HEK293 (cell line): ENCODE results near the gene CCHCR1.

Experiments used
- GLI4 ChIP-seq: fragments of 450-650 bp; formaldehyde crosslinking; IDR thresholded peaks from 2 replicates; pipeline ENCODE4 v1.5.1; 2016; ENCODE audit warnings: missing biosample characterization, missing genetic modification characterization
- IKZF3 ChIP-seq: fragments of 450-650 bp; IDR thresholded peaks from 2 replicates; pipeline ENCODE4 v1.5.0; 2018; ENCODE audit warnings: missing biosample characterization, mild to moderate bottlenecking, missing genetic modification characterization, moderate library complexity
- SP2 ChIP-seq: fragments of 450-650 bp; formaldehyde crosslinking; IDR thresholded peaks from 2 replicates; pipeline ENCODE4 v1.5.1; 2016; ENCODE audit warnings: missing biosample characterization, missing genetic modification characterization
- TCF7L2 ChIP-seq: IDR thresholded peaks from 2 replicates; pipeline ENCODE4 v1.6.1; 2011; ENCODE audit warnings: low read depth, mild to moderate bottlenecking, inconsistent platforms, low read length, moderate library complexity, borderline replicate concordance
- ZIC2 ChIP-seq: fragments of 450-650 bp; formaldehyde crosslinking; IDR thresholded peaks from 2 replicates; pipeline ENCODE4 v1.5.1; 2016; ENCODE audit warnings: missing biosample characterization, missing genetic modification characterization
- ZNF416 ChIP-seq: fragments of 450-650 bp; formaldehyde crosslinking; IDR thresholded peaks from 2 replicates; pipeline ENCODE4 v1.5.1; 2016; ENCODE audit warnings: missing biosample characterization, missing genetic modification characterization
- ZNF423 ChIP-seq: fragments of 450-650 bp; formaldehyde crosslinking; IDR thresholded peaks from 2 replicates; pipeline ENCODE4 v1.5.1; 2016; ENCODE audit warnings: missing biosample characterization, missing genetic modification characterization
- ZNF621 ChIP-seq: fragments of 450-650 bp; formaldehyde crosslinking; IDR thresholded peaks from 2 replicates; pipeline ENCODE4 v1.5.1; 2017; ENCODE audit warnings: missing biosample characterization, missing genetic modification characterization
- ZNF792 ChIP-seq: fragments of 450-650 bp; formaldehyde crosslinking; IDR thresholded peaks from 2 replicates; pipeline ENCODE4 v1.5.1; 2016; ENCODE audit warnings: missing biosample characterization, missing genetic modification characterization
- TF ChIP-seq, protein P1 (sequence below): fragments of 450-650 bp; formaldehyde crosslinking; IDR thresholded peaks from 2 replicates; pipeline ENCODE4 v1.5.1; 2016; ENCODE audit warnings: missing biosample characterization, missing genetic modification characterization
- TF ChIP-seq, protein P2 (sequence below): fragments of 450-650 bp; formaldehyde crosslinking; IDR thresholded peaks from 2 replicates; pipeline ENCODE4 v1.5.1; 2016; ENCODE audit warnings: missing biosample characterization, missing genetic modification characterization
- TF ChIP-seq, protein P3 (sequence below): fragments of 450-650 bp; formaldehyde crosslinking; IDR thresholded peaks from 2 replicates; pipeline ENCODE4 v1.5.1; 2016; ENCODE audit warnings: missing biosample characterization, missing genetic modification characterization
- TF ChIP-seq, protein P4 (sequence below): fragments of 450-650 bp; formaldehyde crosslinking; IDR thresholded peaks from 2 replicates; pipeline ENCODE4 v1.5.1; 2017; ENCODE audit warnings: missing biosample characterization, missing genetic modification characterization
- TF ChIP-seq, protein P5 (sequence below): sonication (generic); formaldehyde crosslinking; IDR thresholded peaks from 2 replicates; pipeline ENCODE4 v1.8.1; 2022; ENCODE audit warnings: mild to moderate bottlenecking, moderate library complexity, missing genetic modification reagents

DNA sequence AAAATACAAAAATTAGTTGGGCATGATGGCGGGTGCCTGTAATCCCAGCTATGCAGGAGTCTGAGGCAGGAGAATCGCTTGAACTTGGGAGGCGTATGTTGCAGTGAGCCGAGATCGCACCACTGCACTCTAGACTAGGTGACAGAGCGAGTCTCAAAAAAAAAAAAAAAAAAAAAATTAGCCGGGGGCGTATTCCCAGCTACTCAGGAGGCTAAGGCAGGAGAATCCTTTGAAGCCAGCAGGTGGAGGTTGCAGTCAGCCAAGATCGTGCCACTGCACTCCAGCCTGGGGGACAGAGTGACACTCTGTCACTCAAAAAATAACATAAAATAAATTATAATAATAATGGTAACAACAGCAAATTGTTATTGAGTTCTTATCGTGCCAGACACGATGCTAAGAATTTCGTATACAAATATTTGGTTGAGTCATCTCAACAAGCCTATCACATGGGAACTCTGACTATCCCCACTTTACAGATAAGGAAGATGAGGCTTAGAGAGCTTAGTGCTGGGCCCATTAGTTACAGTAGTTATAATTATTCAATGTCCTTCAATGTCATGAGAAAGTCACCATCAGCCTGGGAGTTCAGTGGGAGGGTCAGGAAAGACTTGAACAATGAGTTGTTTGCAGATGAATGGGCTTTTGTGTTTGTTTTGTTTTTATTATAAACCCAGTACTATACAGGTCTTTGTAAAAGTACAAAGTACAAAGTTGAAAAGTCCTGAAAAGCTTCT is 64.7 kb downstream of the CCHCR1 start:
- no peak for TF ChIP-seq ZNF416 (tag by site-specific recombination)
- TF ChIP-seq, protein P1, sequence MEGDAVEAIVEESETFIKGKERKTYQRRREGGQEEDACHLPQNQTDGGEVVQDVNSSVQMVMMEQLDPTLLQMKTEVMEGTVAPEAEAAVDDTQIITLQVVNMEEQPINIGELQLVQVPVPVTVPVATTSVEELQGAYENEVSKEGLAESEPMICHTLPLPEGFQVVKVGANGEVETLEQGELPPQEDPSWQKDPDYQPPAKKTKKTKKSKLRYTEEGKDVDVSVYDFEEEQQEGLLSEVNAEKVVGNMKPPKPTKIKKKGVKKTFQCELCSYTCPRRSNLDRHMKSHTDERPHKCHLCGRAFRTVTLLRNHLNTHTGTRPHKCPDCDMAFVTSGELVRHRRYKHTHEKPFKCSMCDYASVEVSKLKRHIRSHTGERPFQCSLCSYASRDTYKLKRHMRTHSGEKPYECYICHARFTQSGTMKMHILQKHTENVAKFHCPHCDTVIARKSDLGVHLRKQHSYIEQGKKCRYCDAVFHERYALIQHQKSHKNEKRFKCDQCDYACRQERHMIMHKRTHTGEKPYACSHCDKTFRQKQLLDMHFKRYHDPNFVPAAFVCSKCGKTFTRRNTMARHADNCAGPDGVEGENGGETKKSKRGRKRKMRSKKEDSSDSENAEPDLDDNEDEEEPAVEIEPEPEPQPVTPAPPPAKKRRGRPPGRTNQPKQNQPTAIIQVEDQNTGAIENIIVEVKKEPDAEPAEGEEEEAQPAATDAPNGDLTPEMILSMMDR: no peak
- TF ChIP-seq ZNF792 (tag by site-specific recombination): no peak
- no peak for TF ChIP-seq ZIC2 (tag by site-specific recombination)
- no peak for TF ChIP-seq GLI4
- TF ChIP-seq, protein P2, sequence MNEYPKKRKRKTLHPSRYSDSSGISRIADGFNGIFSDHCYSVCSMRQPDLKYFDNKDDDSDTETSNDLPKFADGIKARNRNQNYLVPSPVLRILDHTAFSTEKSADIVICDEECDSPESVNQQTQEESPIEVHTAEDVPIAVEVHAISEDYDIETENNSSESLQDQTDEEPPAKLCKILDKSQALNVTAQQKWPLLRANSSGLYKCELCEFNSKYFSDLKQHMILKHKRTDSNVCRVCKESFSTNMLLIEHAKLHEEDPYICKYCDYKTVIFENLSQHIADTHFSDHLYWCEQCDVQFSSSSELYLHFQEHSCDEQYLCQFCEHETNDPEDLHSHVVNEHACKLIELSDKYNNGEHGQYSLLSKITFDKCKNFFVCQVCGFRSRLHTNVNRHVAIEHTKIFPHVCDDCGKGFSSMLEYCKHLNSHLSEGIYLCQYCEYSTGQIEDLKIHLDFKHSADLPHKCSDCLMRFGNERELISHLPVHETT: no peak
- TF ChIP-seq TCF7L2: no peak
- no peak for TF ChIP-seq IKZF3 (tag by site-specific recombination)
- no peak for TF ChIP-seq ZNF621 (tag by site-specific recombination)
- no peak for TF ChIP-seq SP2 (tag by site-specific recombination)
- TF ChIP-seq, protein P3, sequence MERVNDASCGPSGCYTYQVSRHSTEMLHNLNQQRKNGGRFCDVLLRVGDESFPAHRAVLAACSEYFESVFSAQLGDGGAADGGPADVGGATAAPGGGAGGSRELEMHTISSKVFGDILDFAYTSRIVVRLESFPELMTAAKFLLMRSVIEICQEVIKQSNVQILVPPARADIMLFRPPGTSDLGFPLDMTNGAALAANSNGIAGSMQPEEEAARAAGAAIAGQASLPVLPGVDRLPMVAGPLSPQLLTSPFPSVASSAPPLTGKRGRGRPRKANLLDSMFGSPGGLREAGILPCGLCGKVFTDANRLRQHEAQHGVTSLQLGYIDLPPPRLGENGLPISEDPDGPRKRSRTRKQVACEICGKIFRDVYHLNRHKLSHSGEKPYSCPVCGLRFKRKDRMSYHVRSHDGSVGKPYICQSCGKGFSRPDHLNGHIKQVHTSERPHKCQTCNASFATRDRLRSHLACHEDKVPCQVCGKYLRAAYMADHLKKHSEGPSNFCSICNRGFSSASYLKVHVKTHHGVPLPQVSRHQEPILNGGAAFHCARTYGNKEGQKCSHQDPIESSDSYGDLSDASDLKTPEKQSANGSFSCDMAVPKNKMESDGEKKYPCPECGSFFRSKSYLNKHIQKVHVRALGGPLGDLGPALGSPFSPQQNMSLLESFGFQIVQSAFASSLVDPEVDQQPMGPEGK: no peak
- TF ChIP-seq, protein P4, sequence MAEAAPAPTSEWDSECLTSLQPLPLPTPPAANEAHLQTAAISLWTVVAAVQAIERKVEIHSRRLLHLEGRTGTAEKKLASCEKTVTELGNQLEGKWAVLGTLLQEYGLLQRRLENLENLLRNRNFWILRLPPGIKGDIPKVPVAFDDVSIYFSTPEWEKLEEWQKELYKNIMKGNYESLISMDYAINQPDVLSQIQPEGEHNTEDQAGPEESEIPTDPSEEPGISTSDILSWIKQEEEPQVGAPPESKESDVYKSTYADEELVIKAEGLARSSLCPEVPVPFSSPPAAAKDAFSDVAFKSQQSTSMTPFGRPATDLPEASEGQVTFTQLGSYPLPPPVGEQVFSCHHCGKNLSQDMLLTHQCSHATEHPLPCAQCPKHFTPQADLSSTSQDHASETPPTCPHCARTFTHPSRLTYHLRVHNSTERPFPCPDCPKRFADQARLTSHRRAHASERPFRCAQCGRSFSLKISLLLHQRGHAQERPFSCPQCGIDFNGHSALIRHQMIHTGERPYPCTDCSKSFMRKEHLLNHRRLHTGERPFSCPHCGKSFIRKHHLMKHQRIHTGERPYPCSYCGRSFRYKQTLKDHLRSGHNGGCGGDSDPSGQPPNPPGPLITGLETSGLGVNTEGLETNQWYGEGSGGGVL: no peak
- TF ChIP-seq, protein P5, sequence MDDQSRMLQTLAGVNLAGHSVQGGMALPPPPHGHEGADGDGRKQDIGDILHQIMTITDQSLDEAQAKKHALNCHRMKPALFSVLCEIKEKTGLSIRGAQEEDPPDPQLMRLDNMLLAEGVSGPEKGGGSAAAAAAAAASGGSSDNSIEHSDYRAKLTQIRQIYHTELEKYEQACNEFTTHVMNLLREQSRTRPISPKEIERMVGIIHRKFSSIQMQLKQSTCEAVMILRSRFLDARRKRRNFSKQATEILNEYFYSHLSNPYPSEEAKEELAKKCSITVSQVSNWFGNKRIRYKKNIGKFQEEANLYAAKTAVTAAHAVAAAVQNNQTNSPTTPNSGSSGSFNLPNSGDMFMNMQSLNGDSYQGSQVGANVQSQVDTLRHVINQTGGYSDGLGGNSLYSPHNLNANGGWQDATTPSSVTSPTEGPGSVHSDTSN (CRISPR knock-in tag): no peak
- TF ChIP-seq ZNF423 (tag by site-specific recombination): no peak
